Suprapubic skin (tissue), 4 donors: ENCODE measurements around the gene HIRA. TPM values are rescaled to one million over a fixed set of nuclear protein-coding genes. Genes with fewer than 3 reads are reported as not detected.
"Not testable (repeated sequence)": the region's sequence is repeated elsewhere in the genome, so short reads cannot be mapped to it uniquely, and the experiment has no call there.

Source experiments
- DNase-seq, 2 donors: peaks; one replicate each; pipeline ENCODE4 v3.0.0-alpha.2; 2019; ENCODE audit warnings: low spot score in 2 of 2
- H3K27ac ChIP-seq: fragments of 200-600 bp; sonication (generic); one replicate; pipeline ENCODE4 v1.5.1; 2019
- H3K27me3 ChIP-seq: fragments of 200-600 bp; sonication (generic); one replicate; pipeline ENCODE4 v1.5.1; 2019
- H3K36me3 ChIP-seq: fragments of 200-600 bp; sonication (generic); one replicate; pipeline ENCODE4 v1.5.1; 2019
- H3K4me1 ChIP-seq: fragments of 200-600 bp; sonication (generic); one replicate; pipeline ENCODE4 v1.5.1; 2019
- H3K4me3 ChIP-seq: fragments of 200-600 bp; sonication (generic); one replicate; pipeline ENCODE4 v1.5.1; 2019; ENCODE audit warnings: mild to moderate bottlenecking
- H3K9me3 ChIP-seq: fragments of 200-600 bp; sonication (generic); one replicate; pipeline ENCODE4 v1.5.1; 2019
- EP300 ChIP-seq: sonication (generic); formaldehyde crosslinking; IDR thresholded peaks from one replicate; pipeline ENCODE4 v1.6.1; 2017; ENCODE audit warnings: antibody characterized with exemption
- POLR2A ChIP-seq, 2 donors: fragments of 450-650 bp; IDR thresholded peaks; one replicate each; pipeline ENCODE4 v1.6.1; 2017; ENCODE audit warnings: antibody characterized with exemption in 2 of 2, mild to moderate bottlenecking in 2 of 2, moderate library complexity in 2 of 2
- POLR2AphosphoS5 ChIP-seq, 3 donors: sonication (generic); formaldehyde crosslinking; IDR thresholded peaks; one replicate each; pipeline ENCODE4 v1.6.1; 2017; ENCODE audit warnings: antibody characterized with exemption in 3 of 3
- WGBS: methylation state at CpG from one replicate; pipeline ENCODE4 v1.1.5; 2018; 5-methylcytosine and 5-hydroxymethylcytosine counted together
- total RNA-seq, 4 donors: library from RNA; depleted of rRNA; stranded (reverse); fragments of >200 nt; gene quantifications; one replicate each; pipeline ENCODE4 v1.1.0, GENCODE V29; 2016
- TF ChIP-seq, protein P1 (sequence below), 2 donors: fragments of 200-600 bp in 1 of 2; fragments of 450-650 bp in 1 of 2; sonication (generic) in 1 of 2; IDR thresholded peaks; one replicate each; pipeline ENCODE4 v1.5.1; 2016 to 2019; ENCODE audit warnings: antibody characterized with exemption in 2 of 2, mild to moderate bottlenecking in 1 of 2, moderate library complexity in 1 of 2

Gene HIRA
- total RNA-seq, 4 donors from 2014 or later: 17.7 to 25.1 (median 22.5) TPM

DNA sequence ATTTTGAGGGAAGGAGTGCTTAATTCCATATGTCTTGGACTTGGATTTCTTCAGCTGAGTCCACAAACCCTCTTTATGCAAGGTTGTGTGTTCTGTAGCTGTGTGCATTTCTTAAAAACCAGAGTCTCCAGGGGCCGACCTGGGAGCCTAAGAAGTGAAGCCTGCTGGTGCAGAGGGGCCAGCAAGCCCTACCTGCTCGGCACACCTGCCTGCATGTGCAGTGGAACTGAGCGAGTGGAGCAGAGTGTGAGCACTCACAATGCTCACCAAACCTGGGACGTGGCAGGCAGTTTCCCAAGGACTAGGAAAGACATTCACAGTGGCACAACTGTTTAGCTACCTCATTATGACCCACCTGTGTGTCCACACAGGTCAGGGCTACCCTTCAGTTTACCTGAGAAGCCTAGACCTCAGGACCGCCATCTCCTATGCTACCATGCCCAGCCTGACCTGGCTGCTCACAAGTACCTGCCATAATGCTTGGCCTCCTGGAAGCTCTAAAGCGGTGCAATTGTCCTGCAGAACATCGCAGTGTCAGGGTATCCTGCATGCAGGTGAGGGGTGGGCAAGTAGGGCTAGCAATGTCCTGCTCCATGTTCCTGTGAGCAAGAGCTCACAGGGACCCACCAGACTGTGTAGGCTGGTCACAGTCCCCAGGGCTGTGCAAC lies 12.1 kb upstream of the HIRA start:
- peaks cover 27% of the 10 kb centered on the region for H3K4me1 ChIP-seq
- 68% methylated on average over 6 of the region's 7 CpGs for WGBS
- DNase-seq: no peak
- TF ChIP-seq, protein P1, sequence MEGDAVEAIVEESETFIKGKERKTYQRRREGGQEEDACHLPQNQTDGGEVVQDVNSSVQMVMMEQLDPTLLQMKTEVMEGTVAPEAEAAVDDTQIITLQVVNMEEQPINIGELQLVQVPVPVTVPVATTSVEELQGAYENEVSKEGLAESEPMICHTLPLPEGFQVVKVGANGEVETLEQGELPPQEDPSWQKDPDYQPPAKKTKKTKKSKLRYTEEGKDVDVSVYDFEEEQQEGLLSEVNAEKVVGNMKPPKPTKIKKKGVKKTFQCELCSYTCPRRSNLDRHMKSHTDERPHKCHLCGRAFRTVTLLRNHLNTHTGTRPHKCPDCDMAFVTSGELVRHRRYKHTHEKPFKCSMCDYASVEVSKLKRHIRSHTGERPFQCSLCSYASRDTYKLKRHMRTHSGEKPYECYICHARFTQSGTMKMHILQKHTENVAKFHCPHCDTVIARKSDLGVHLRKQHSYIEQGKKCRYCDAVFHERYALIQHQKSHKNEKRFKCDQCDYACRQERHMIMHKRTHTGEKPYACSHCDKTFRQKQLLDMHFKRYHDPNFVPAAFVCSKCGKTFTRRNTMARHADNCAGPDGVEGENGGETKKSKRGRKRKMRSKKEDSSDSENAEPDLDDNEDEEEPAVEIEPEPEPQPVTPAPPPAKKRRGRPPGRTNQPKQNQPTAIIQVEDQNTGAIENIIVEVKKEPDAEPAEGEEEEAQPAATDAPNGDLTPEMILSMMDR (IDR thresholded peaks at IDR 0.05): no peak
- TF ChIP-seq POLR2AphosphoS5 (IDR thresholded peaks at IDR 0.05) (no peak), POLR2A (IDR thresholded peaks at IDR 0.05) (no peak), EP300 (no peak)
- H3K9me3 ChIP-seq: no peaks in the 10 kb centered on the region
- no peak overlapping the region for H3K27ac ChIP-seq
- no peaks in the 10 kb centered on the region for H3K27me3 ChIP-seq
- peaks cover 18% of the 10 kb centered on the region for H3K36me3 ChIP-seq
- no peak overlapping the region for H3K4me3 ChIP-seq

DNA sequence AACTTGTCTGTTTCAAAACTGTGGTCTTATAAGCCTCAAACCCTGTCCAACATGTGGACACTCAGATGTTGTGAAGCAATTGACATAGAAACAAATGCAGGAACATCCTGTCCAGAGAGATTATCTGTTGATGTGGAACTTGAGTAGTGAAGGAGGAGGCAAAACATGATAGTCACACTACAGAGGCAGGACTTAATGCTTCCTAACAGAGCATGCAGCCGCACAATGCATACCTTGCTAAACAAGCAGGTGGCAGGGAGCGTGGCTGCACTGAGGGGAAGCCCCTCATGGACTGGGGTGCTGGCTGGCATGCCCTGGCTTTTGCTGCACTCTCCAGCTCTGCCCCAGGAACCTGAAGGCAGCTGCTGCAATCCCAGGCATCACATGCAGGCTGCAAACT lies 10.6 kb upstream of the HIRA start:
- 55% methylated on average over 2 of the region's 2 CpGs for WGBS
- Histone ChIP-seq H3K27ac (no peak overlapping the region), H3K9me3 (no peaks in the 10 kb centered on the region), H3K4me1 (peaks cover 19% of the 10 kb centered on the region), H3K36me3 (peaks cover 18% of the 10 kb centered on the region), H3K4me3 (no peak overlapping the region), H3K27me3 (no peaks in the 10 kb centered on the region)
- TF ChIP-seq POLR2A (IDR thresholded peaks at IDR 0.05) (no peak), EP300 (no peak), POLR2AphosphoS5 (IDR thresholded peaks at IDR 0.05) (no peak)
- TF ChIP-seq, protein P1 (IDR thresholded peaks at IDR 0.05): no peak
- no peak for DNase-seq

DNA sequence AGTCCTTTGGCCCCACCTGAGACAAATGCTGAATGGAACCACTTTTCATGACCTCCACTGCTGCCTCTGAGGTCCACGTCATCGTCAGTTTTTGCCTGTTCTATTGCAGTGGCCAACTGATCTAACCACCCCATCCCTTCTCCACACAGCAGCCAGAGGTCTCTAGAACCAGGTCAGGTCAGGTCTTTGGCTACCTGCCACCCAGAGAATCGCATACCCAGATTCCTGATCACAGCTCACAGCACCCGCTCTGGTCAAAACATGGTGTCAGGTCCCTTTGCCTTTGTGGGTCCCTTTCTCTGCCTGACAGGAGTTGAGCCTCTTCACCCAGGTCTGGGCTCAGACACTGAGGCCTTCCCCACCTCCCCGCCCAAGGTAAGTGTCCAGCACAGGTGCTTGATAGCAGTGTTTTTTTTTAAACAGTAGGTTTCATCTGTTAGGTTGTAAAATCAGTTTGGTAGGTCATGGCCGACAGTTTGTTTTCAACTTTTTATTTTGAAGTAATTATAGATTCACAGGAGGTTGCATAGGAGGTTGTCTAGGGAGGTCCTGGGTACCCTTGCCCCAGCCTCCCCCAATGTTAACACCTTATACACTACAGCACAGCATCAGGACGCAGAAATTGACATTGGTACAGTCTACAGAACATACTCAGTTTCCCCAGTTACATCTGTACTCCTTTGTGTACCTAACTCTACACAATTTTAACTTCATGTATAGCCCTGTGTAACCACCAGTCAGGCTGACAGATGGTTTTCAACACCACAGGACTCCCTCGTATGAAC lies 9.1 kb upstream of the HIRA start:
- H3K4me1 ChIP-seq: peaks cover 7% of the 10 kb centered on the region
- H3K9me3 ChIP-seq: no peaks in the 10 kb centered on the region
- no peak overlapping the region for H3K27ac ChIP-seq
- 94% methylated on average over 7 of the region's 8 CpGs for WGBS
- H3K36me3 ChIP-seq: peaks cover 30% of the 10 kb centered on the region
- no peaks in the 10 kb centered on the region for H3K27me3 ChIP-seq
- no peak for TF ChIP-seq POLR2AphosphoS5 (IDR thresholded peaks at IDR 0.05)
- TF ChIP-seq EP300: no peak
- TF ChIP-seq POLR2A (IDR thresholded peaks at IDR 0.05): no peak
- TF ChIP-seq, protein P1 (IDR thresholded peaks at IDR 0.05): no peak
- DNase-seq: no peak
- H3K4me3 ChIP-seq: no peak overlapping the region

DNA sequence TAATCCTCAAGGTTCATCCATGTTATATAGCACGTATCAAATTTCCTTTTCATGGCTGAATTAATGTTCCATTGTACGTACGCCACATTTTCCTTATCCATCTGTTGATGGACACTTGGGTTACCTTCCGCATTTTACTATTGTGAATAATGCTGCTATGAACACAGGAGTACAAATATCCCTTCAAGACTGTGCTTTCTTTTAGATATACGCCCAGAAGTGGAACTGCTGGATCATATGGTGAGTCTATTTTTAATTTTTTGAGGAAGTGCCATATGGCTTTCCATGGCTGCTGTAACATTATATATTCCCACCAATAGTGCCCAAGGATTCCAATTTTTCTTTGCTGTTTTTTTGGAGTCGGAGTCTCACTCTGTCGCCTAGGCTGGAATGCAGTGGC lies 6.8 kb upstream of the HIRA start:
- 66% methylated on average over 7 of the region's 7 CpGs for WGBS
- H3K4me1 ChIP-seq: peaks cover 6% of the 10 kb centered on the region
- H3K36me3 ChIP-seq: peaks cover 31% of the 10 kb centered on the region
- TF ChIP-seq EP300 (no peak), POLR2AphosphoS5 (IDR thresholded peaks at IDR 0.05) (no peak), POLR2A (IDR thresholded peaks at IDR 0.05) (no peak)
- TF ChIP-seq, protein P1 (IDR thresholded peaks at IDR 0.05): no peak
- no peak overlapping the region for H3K27ac ChIP-seq
- no peak for DNase-seq
- no peak overlapping the region for H3K4me3 ChIP-seq
- no peaks in the 10 kb centered on the region for H3K9me3 ChIP-seq
- no peaks in the 10 kb centered on the region for H3K27me3 ChIP-seq

DNA sequence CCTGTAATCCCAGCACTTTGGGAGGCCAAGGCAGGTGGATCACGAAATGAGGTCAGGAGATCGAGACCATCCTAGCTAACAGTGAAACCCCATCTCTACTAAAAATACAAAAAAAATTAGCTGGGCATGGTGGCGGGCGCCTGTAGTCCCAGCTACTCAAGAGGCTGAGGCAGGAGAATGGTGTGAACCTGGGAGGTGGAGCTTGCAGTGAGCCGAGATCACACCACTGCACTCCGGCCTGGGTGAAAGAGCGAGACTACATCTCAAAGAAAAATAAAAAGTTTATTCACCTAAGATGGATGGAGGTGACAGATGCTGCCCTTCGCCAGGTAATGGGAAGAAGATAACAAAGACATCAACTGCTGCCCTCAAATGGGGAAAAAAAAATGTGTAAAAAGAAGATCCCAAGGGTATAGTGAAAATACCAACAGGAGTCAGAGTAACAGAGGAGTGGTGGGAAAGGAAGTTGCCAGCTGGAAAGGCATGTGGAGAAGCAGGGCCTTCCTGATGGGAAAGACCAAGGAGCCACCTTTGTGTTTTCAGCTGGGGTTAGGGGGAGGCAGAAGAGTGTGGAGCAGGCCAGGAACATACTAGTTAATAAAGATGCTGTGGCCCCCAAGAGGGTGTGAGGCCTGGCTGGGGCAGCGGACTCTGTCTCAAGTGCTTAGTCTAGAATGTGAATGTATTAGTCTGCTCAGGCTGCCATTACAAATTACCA lies 5.1 kb upstream of the HIRA start:
- not testable (repeated sequence) for H3K27ac ChIP-seq, H3K27me3 ChIP-seq, DNase-seq, H3K4me3 ChIP-seq, H3K9me3 ChIP-seq
- Histone ChIP-seq H3K36me3 (peaks cover 26% of the 10 kb centered on the region), H3K4me1 (peaks cover 11% of the 10 kb centered on the region)
- 91% methylated on average over 9 of the region's 9 CpGs for WGBS
